ENCODE measurements around the gene PRDX6. TPM values are rescaled to one million over a fixed set of nuclear protein-coding genes. Genes with fewer than 3 reads are reported as not detected.

The PRDX6 gene
- total and polyA plus RNA-seq, 2 donors (not counting 3 experiments of a cell fraction or from before 2014, with no cell fraction given): 145 to 288 TPM

DNA sequence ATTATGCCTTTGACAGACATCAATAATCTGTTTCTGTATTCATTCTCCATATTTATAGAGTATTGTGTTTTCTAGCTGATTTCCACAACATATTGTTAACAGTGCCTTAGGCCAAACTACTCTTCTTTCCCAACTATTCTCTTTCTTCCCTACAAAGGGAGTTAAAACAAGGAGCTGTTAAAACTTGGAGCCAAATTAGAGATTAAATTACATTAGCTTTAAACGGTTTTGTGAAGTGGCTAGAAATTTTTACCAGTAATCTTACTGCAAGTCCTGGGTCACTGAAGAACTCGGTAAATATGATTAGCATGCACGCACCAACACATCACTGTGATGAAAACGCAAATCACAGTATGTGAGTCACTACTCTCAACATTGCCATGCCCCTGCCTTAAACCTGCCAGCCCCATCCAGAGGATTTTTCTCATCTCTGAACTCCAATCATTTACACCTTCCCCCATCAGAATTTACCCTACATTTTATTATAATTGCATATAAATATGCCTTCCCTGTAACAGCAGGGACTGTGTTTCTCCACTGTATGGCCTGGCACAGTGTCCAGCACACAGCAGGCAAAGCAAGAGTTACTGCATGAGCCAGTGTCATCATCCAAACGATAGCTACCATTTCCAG lies 1.5 kb upstream of the PRDX6 start:
- H4K20me1 ChIP-seq (replicated peaks; ENCODE audit: control insufficient read depth, extremely low read depth, insufficient read depth, low read length): no peaks in the 10 kb centered on the region
- FAIRE-seq (no peak), DNase-seq (ENCODE audit: low read depth, low spot score) (peak; percentile 27)
- no peak overlapping the region for H2AFZ ChIP-seq (ENCODE audit: low read depth, low read length)
- ChIA-PET POLR2A (interaction anchor here (0.5 kb wide), 1 partner anchor 86 kb away, joined by 4 read pairs; no protein-coding TSS in a partner anchor), CTCF (interaction anchor here (1.2 to 4.8 kb wide), 2 partner anchors 46 to 729 kb away, joined by 3 to 33 read pairs; no protein-coding TSS in a partner anchor)
- H3K9ac ChIP-seq (replicated peaks; ENCODE audit: extremely low read depth, insufficient read depth, low read length): peak overlapping the region; percentile 70
- H3K4me1 ChIP-seq (ENCODE audit: control insufficient read depth, extremely low read depth, insufficient read depth, low read length): peaks cover 53% of the 10 kb centered on the region
- TF ChIP-seq POLR2A (IDR thresholded peaks at IDR 0.05; ENCODE audit: low read depth, low read length): no peak
- TF ChIP-seq FOS (IDR thresholded peaks at IDR 0.05; ENCODE audit: borderline replicate concordance, insufficient read depth, low read length): peak; percentile 17
- H3K79me2 ChIP-seq (ENCODE audit: control insufficient read depth, insufficient read depth, low read length): peaks cover 46% of the 10 kb centered on the region
- peak overlapping the region; percentile 4 to 70 (median 8) for H3K4me3 ChIP-seq (replicated peaks in 1 of 3; ENCODE audit: insufficient read depth in 1 of 3, low read depth in 1 of 3, low read length in 3 of 3)
- H3K9me3 ChIP-seq (replicated peaks; ENCODE audit: control insufficient read depth, insufficient read depth, low read length): no peaks in the 10 kb centered on the region
- H3K9me1 ChIP-seq (replicated peaks; ENCODE audit: control insufficient read depth, extremely low read depth, insufficient read depth, low read length): no peaks in the 10 kb centered on the region
- H3K27ac ChIP-seq (ENCODE audit: insufficient read depth, low read depth, low read length): peak overlapping the region; percentile 13
- peak overlapping the region; percentile 91 for H3K4me2 ChIP-seq (ENCODE audit: insufficient read depth, low read length)
- H3K36me3 ChIP-seq (ENCODE audit: control insufficient read depth in 2 of 2, extremely low read depth in 1 of 2, insufficient read depth in 2 of 2, low read length in 2 of 2): no peaks in the 10 kb centered on the region
- no peaks in the 10 kb centered on the region for H3K27me3 ChIP-seq (ENCODE audit: control insufficient read depth in 2 of 2, insufficient read depth in 2 of 2, low read length in 2 of 2)
- intact Hi-C loops (cut with micrococcal nuclease) (loop anchor here (2.0 to 10.0 kb wide), 5 partner anchors 218 to 943 kb away; partner anchors contain the start of genes RC3H1 and SUCO), dilution Hi-C loops (cut with MboI; ENCODE audit: extremely low pct_ligation_motif_present, low sequenced_read_pairs) (no loop called here)
- no TSS peak for BruUV-seq (replicated peaks)

DNA sequence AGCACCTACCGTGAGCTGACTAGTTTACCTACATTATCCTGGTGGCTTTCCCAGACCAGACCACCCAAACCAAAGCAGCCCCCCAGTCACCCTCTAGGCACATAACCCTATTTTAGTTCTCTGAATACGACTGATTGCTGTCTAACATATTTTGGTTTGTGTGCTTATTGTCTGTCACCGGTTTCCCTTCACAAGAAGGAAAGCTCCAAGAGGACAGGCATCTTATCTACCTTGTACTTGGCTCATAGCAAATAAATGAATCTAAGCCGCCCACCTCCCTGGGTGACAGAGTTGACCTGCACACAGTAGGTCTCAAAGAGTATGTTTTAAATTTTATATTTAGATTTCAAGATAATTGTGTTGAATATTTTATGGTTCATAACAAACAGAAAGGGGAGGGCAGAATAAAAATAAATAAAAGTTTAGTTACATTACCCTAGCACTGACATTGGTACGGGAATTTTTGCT lies 904 bp upstream of the PRDX6 start:
- dilution Hi-C loops (cut with MboI; ENCODE audit: extremely low pct_ligation_motif_present, low sequenced_read_pairs): no loop called here
- no TSS peak for BruUV-seq (replicated peaks)
- FAIRE-seq (no peak), DNase-seq (ENCODE audit: low read depth, low spot score) (no peak)
- H3K4me1 ChIP-seq (ENCODE audit: control insufficient read depth, extremely low read depth, insufficient read depth, low read length): peaks cover 53% of the 10 kb centered on the region
- H3K9me1 ChIP-seq (replicated peaks; ENCODE audit: control insufficient read depth, extremely low read depth, insufficient read depth, low read length): no peaks in the 10 kb centered on the region
- H3K9ac ChIP-seq (replicated peaks; ENCODE audit: extremely low read depth, insufficient read depth, low read length): peak overlapping the region; percentile 70
- intact Hi-C loops (cut with micrococcal nuclease): loop anchor here (2.0 to 10.0 kb wide), 5 partner anchors 219 to 943 kb away; partner anchors contain the start of genes RC3H1 and SUCO
- H4K20me1 ChIP-seq (replicated peaks; ENCODE audit: control insufficient read depth, extremely low read depth, insufficient read depth, low read length): no peaks in the 10 kb centered on the region
- no peaks in the 10 kb centered on the region for H3K9me3 ChIP-seq (replicated peaks; ENCODE audit: control insufficient read depth, insufficient read depth, low read length)
- TF ChIP-seq EZH2 (IDR thresholded peaks at IDR 0.05; ENCODE audit: borderline replicate concordance, low read depth, low read length, severe bottlenecking): no peak
- no peak for TF ChIP-seq GATA2 (IDR thresholded peaks at IDR 0.05; ENCODE audit: insufficient read depth, insufficient read length, low read depth, low read length)
- TF ChIP-seq POLR2AphosphoS5 (IDR thresholded peaks at IDR 0.05; ENCODE audit: insufficient read depth, low read depth, low read length): no peak
- TF ChIP-seq, protein P1, sequence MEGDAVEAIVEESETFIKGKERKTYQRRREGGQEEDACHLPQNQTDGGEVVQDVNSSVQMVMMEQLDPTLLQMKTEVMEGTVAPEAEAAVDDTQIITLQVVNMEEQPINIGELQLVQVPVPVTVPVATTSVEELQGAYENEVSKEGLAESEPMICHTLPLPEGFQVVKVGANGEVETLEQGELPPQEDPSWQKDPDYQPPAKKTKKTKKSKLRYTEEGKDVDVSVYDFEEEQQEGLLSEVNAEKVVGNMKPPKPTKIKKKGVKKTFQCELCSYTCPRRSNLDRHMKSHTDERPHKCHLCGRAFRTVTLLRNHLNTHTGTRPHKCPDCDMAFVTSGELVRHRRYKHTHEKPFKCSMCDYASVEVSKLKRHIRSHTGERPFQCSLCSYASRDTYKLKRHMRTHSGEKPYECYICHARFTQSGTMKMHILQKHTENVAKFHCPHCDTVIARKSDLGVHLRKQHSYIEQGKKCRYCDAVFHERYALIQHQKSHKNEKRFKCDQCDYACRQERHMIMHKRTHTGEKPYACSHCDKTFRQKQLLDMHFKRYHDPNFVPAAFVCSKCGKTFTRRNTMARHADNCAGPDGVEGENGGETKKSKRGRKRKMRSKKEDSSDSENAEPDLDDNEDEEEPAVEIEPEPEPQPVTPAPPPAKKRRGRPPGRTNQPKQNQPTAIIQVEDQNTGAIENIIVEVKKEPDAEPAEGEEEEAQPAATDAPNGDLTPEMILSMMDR (IDR thresholded peaks at IDR 0.05; ENCODE audit: extremely low read depth in 1 of 2, insufficient read depth in 1 of 2, low read depth in 1 of 2, low read length in 2 of 2): no peak
- TF ChIP-seq FOS (IDR thresholded peaks at IDR 0.05; ENCODE audit: borderline replicate concordance, insufficient read depth, low read length): no peak
- TF ChIP-seq, protein P2, sequence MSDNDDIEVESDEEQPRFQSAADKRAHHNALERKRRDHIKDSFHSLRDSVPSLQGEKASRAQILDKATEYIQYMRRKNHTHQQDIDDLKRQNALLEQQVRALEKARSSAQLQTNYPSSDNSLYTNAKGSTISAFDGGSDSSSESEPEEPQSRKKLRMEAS (IDR thresholded peaks at IDR 0.05; ENCODE audit: insufficient read depth, insufficient read length): no peak
- no peak for TF ChIP-seq POLR2A (IDR thresholded peaks at IDR 0.05; ENCODE audit: low read depth, low read length)
- TF ChIP-seq MYC (IDR thresholded peaks at IDR 0.05; ENCODE audit: low read depth, low read length): no peak
- no peak for TF ChIP-seq JUN (IDR thresholded peaks at IDR 0.05; ENCODE audit: borderline replicate concordance, insufficient read depth, insufficient read length, low read depth)
- H3K79me2 ChIP-seq (ENCODE audit: control insufficient read depth, insufficient read depth, low read length): peaks cover 52% of the 10 kb centered on the region
- POLR2A ChIA-PET: interaction anchor here (0.5 kb wide), 1 partner anchor 86 kb away, joined by 4 read pairs; no protein-coding TSS in a partner anchor
- H3K4me2 ChIP-seq (ENCODE audit: insufficient read depth, low read length): peak overlapping the region; percentile 91
- peak overlapping the region; percentile 63 to 78 (median 70) for H3K4me3 ChIP-seq (replicated peaks in 1 of 3; ENCODE audit: insufficient read depth in 1 of 3, low read depth in 1 of 3, low read length in 3 of 3)
- CTCF ChIA-PET: interaction anchor here (0.9 to 4.8 kb wide), 3 partner anchors 46 to 731 kb away, joined by 3 to 33 read pairs (median 4); no protein-coding TSS in a partner anchor
- no peak overlapping the region for H3K27ac ChIP-seq (ENCODE audit: insufficient read depth, low read depth, low read length)
- peaks cover under 1 to 5% of the 10 kb centered on the region in 2 experiments for H3K36me3 ChIP-seq (ENCODE audit: control insufficient read depth in 2 of 2, extremely low read depth in 1 of 2, insufficient read depth in 2 of 2, low read length in 2 of 2)
- peak overlapping the region; percentile 90 for H2AFZ ChIP-seq (ENCODE audit: low read depth, low read length)
- no peaks in the 10 kb centered on the region for H3K27me3 ChIP-seq (ENCODE audit: control insufficient read depth in 2 of 2, insufficient read depth in 2 of 2, low read length in 2 of 2)
